ENCODE data around the gene HADHB.

Gene HADHB

DNA sequence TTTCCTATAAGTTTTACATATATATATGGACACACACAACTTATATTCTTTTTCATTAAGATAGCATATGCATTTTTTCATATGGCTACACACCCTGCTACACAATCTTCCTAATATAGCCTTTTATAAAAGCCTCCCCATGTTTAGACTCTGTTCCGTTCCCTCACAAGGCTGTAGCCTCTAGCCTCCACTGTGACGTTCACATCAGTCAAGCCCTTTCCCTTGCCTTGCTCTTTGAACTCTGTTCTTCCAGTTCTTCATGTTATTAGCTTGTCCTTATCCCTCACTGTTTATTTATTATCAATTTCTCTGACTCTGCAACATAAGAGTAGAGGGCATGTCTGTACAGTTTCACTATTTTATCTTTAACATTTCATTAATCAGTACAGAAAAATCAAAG lies 38.9 kb downstream of the HADHB start:
- DNase-seq (ENCODE audit: low spot score), result no peak

DNA sequence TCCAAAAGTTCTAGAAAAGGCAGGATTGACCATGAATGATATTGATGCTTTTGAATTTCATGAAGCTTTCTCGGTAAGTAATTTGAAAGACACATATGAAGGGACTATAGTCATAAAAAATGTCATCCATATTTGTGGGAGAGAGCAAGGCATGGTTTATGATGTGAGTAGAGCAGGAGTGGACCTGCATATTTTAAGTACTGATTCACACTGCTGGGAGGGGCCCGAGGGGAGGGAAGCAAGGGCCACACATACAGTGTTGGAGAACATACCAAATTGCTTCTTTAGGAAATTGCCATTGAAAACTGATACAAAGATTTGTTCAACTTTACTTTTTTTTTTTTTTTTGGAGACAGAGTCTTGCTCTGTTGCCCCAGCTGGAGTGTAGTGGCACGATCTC lies 39.4 kb downstream of the HADHB start:
- no peak for DNase-seq (ENCODE audit: low spot score)
- TF ChIP-seq, protein P1, sequence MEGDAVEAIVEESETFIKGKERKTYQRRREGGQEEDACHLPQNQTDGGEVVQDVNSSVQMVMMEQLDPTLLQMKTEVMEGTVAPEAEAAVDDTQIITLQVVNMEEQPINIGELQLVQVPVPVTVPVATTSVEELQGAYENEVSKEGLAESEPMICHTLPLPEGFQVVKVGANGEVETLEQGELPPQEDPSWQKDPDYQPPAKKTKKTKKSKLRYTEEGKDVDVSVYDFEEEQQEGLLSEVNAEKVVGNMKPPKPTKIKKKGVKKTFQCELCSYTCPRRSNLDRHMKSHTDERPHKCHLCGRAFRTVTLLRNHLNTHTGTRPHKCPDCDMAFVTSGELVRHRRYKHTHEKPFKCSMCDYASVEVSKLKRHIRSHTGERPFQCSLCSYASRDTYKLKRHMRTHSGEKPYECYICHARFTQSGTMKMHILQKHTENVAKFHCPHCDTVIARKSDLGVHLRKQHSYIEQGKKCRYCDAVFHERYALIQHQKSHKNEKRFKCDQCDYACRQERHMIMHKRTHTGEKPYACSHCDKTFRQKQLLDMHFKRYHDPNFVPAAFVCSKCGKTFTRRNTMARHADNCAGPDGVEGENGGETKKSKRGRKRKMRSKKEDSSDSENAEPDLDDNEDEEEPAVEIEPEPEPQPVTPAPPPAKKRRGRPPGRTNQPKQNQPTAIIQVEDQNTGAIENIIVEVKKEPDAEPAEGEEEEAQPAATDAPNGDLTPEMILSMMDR (IDR thresholded peaks at IDR 0.05; ENCODE audit: extremely low read depth, missing control alignments), result no peak

More for the DNA sequence above, 38.9 kb downstream of the HADHB start:
- TF ChIP-seq, protein P1 (IDR thresholded peaks at IDR 0.05; ENCODE audit: extremely low read depth, missing control alignments), result no peak

DNA sequence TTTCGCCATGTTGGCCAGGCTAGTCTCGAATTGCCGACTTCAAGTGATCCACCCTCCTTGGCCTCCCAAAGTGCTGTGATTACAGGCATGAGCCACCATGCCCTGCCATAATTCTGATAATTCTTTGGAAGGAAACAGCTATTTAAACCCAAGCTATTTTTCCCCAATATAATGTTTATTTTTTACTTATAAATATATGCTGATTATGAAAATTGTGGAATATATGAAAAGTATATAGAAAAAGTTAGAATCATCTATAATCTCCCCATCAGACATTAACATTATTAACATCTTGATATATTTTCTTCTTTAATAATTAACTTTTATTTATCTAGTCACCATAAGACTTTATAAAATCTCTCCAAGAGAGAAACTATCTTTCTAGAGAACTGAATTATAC lies 41.2 kb downstream of the HADHB start:
- no peak for DNase-seq (ENCODE audit: low spot score)
- TF ChIP-seq, protein P1 (IDR thresholded peaks at IDR 0.05; ENCODE audit: extremely low read depth, missing control alignments), result no peak

DNA sequence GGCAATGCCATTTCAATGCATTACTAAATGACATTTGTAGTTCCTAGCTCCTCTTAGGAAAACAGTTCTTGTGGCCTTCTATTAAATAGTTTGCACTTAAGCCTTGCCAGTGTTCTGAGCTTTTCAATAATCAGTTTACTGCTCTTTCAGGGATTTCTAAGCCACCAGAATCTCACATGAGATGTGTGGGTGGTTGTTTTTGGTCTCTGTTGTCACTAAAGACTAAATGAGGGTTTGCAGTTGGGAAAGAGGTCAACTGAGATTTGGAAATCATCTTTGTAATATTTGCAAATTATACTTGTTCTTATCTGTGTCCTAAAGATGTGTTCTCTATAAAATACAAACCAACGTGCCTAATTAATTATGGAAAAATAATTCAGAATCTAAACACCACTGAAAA lies 45.3 kb downstream of the HADHB start:
- no peak for DNase-seq (ENCODE audit: low spot score)
- TF ChIP-seq, protein P1 (IDR thresholded peaks at IDR 0.05; ENCODE audit: extremely low read depth, missing control alignments), result no peak

DNA sequence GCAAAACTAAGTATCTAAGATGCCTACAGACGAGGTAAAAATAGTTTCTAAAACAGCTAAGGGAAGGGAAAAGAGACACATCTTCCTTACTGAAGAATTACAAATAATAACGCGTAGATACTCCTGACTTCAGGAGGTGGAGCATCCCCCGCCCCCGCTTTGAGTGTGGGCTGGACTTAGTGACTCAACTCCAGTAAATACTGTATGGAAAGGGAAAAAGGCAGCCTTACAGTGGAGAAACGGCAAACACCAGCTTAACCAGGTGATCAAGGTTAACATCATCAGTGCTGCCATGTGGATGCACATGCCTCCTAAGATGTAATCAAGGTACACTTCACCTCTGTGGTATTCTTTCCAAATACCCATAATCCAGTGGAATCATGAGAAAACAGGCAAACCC lies 47.9 kb downstream of the HADHB start:
- TF ChIP-seq, protein P1 (IDR thresholded peaks at IDR 0.05; ENCODE audit: extremely low read depth, missing control alignments), result no peak
- DNase-seq (ENCODE audit: low spot score), result no peak

DNA sequence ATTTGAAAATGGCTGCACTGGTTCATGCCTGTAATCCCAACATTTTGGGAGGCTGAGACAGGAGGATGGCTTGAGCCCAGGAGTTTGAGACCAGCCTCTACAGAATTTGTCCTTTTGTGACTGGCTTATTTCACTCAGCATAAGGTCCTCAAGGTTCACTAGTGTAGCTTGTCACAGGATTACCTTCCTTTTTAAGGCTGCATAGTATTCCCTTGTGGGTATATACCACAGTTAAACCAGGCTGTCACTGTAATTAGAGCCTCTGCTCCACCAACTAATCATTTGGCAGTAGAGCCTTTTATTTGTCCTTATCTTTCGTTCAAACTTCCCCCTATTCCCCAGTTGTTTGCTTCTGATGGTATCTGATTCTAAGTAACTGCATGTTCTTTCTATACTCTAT lies 50.8 kb downstream of the HADHB start:
- TF ChIP-seq, protein P1 (IDR thresholded peaks at IDR 0.05; ENCODE audit: extremely low read depth, missing control alignments), result no peak
- DNase-seq (ENCODE audit: low spot score), result no peak

DNA sequence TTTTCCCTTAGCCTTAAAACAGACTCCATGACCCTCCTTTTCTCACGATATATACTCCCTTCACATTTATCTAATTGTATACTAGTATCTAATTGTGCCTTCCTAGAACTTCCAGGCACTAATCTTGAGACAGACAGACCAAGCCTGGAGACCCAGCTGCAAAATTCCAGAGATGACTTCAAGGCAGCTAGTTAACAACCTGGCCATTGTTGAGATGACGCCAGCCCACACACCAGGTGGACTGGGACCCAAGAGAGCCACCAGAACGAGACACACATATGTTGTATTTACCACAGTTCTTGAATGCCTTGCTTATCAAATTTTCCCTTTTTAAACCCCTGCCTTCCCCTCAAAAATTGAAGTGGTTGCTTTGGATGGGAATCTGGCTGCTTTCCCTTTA lies 52.3 kb downstream of the HADHB start:
- no peak for DNase-seq (ENCODE audit: low spot score)
- TF ChIP-seq, protein P1 (IDR thresholded peaks at IDR 0.05; ENCODE audit: extremely low read depth, missing control alignments), result no peak

All from GM20000 (cell line).